Lower leg skin (tissue), 4 donors: ENCODE data around the gene RNF6. TPM values are rescaled to one million over a fixed set of nuclear protein-coding genes. Genes with fewer than 3 reads are reported as not detected.
"Not testable (repeated sequence)": the region's sequence is repeated elsewhere in the genome, so short reads cannot be mapped to it uniquely, and the experiment has no call there.

Source experiments
- DNase-seq, 2 donors: peaks; one replicate each; pipeline ENCODE4 v3.0.0-alpha.2; 2019; ENCODE audit warnings: low spot score in 2 of 2
- H3K4me3 ChIP-seq: fragments of 200-600 bp; sonication (generic); 2 replicates; pipeline ENCODE4 v1.5.1; 2017; ENCODE audit warnings: mild to moderate bottlenecking, low read depth; ENCODE audit not compliant: poor library complexity, severe bottlenecking
- POLR2A ChIP-seq, 2 donors: fragments of 450-650 bp; IDR thresholded peaks; one replicate each; pipeline ENCODE4 v1.6.1; 2016 to 2017; ENCODE audit warnings: antibody characterized with exemption in 2 of 2, mild to moderate bottlenecking in 1 of 2, moderate library complexity in 1 of 2
- whole genome bisulfite sequencing, 2 donors: methylation state at CpG; one replicate each; pipeline ENCODE4 v1.1.5; 2018; 5-methylcytosine and 5-hydroxymethylcytosine counted together
- intact Hi-C: fragments of 100-400 bp; cut with DNase I; formaldehyde crosslinking; loops from one replicate; pipeline ENCODE4 v1.15.0; 2023; ENCODE audit warnings: low total_unique reads
- total RNA-seq, 4 donors: library from RNA; depleted of rRNA; stranded (reverse); fragments of >200 nt; gene quantifications; one replicate each; pipeline ENCODE4 v1.1.0, GENCODE V29; 2016
- TF ChIP-seq, protein P1 (sequence below), 3 donors: fragments of 450-650 bp; IDR thresholded peaks; one replicate each; pipeline ENCODE4 v1.5.1; 2016; ENCODE audit warnings: antibody characterized with exemption in 3 of 3, mild to moderate bottlenecking in 3 of 3, moderate library complexity in 2 of 3

The RNF6 gene
- total RNA-seq, 4 donors from 2014 or later, result 24.3 to 30.3 (median 26.1) TPM

DNA sequence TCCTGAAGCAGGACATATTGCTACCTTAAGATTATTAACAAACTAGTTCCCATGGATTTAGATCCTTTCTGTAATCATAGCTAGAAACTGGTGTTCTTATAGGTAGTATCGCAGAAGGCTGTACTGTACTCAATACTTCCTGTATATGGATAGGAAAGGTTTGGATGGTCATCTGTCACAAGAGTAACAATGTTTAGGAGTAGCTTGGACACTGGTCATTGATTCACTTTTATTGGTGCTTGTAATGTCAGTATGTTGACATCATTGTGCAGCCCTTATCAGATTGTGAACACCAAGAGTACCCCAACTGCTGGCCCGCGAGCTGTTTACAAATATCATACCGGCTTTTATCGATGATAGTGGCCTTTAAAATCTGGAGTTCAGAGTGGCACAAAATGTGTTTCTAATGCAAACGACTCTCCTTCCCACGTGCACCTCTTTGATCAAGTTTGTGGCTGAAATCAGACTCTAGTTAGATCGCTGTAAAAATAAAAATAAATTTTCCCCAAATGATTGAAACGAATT lies 31.2 kb upstream of the RNF6 start:
- intact Hi-C loops, result no loop called here
- H3K4me3 ChIP-seq, result no peak overlapping the region
- TF ChIP-seq, protein P1, sequence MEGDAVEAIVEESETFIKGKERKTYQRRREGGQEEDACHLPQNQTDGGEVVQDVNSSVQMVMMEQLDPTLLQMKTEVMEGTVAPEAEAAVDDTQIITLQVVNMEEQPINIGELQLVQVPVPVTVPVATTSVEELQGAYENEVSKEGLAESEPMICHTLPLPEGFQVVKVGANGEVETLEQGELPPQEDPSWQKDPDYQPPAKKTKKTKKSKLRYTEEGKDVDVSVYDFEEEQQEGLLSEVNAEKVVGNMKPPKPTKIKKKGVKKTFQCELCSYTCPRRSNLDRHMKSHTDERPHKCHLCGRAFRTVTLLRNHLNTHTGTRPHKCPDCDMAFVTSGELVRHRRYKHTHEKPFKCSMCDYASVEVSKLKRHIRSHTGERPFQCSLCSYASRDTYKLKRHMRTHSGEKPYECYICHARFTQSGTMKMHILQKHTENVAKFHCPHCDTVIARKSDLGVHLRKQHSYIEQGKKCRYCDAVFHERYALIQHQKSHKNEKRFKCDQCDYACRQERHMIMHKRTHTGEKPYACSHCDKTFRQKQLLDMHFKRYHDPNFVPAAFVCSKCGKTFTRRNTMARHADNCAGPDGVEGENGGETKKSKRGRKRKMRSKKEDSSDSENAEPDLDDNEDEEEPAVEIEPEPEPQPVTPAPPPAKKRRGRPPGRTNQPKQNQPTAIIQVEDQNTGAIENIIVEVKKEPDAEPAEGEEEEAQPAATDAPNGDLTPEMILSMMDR (IDR thresholded peaks at IDR 0.05), result no peak
- TF ChIP-seq POLR2A (IDR thresholded peaks at IDR 0.05), result no peak
- DNase-seq, result no peak
- 42 to 44% methylated on average over 9 of the region's 9 CpGs for WGBS, 2 donors

DNA sequence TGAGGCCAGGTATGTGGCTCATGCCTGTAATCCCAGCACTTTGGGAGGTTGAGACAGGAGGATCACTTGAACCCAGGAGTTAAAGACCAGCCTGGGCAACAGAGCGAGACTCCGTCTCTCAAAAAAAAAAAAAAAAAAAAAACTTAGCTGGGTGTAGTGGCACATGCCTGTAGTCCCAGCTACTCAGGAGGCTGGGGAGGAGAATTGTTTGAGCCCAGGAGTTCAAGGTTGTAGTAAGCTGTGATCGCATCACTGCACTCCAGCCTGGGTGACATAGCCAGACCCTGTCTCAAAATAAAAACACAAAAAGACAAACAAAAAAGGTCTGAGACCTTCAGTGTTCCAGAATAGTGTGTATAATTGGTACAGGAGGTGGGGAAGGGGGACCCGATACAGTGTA lies 29.9 kb upstream of the RNF6 start:
- DNase-seq, intact Hi-C loops, H3K4me3 ChIP-seq: not testable (repeated sequence)
- 80 to 95% methylated on average over 4 of the region's 4 CpGs for WGBS, 2 donors

GRCh38 chr13:26249551-26249950 lies 27.4 kb upstream of the RNF6 start:
- no peak for TF ChIP-seq POLR2A (IDR thresholded peaks at IDR 0.05)
- TF ChIP-seq, protein P1 (IDR thresholded peaks at IDR 0.05), result no peak
- H3K4me3 ChIP-seq, result no peak overlapping the region
- no peak for DNase-seq
- intact Hi-C loops, result no loop called here

- WGBS, 2 donors, result 47 to 60% methylated on average over 3 of the region's 3 CpGs
- no peak for TF ChIP-seq POLR2A (IDR thresholded peaks at IDR 0.05)
- TF ChIP-seq, protein P1 (IDR thresholded peaks at IDR 0.05), result no peak
- DNase-seq, result no peak
- no peak overlapping the region for H3K4me3 ChIP-seq
- intact Hi-C loops, result no loop called here
Observed at GRCh38 chr13:26247608-26248007, 25.5 kb upstream of the RNF6 start.

DNA sequence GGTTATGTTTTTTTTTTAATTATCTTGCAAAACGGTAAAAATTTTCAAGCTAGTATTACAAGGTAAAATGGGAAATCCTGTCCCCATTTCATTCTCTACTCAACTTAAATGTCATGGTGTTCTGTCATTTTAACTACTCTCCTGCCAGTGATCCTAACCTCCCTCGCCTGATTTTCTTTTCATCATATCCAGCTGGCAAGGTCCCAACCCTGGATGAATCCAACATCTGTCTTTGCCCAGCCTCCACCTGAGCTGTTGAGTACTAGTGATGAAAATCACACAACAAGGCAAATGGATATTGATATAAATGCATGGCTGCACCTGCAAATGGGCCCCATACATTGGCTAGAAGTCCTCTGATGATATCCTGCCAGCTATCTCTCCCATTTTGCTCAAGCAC lies 24.9 kb upstream of the RNF6 start:
- intact Hi-C loops, result no loop called here
- 44 to 45% methylated on average over 2 of the region's 2 CpGs for WGBS, 2 donors
- no peak for TF ChIP-seq POLR2A (IDR thresholded peaks at IDR 0.05)
- TF ChIP-seq, protein P1 (IDR thresholded peaks at IDR 0.05), result no peak
- DNase-seq, result no peak
- no peak overlapping the region for H3K4me3 ChIP-seq

DNA sequence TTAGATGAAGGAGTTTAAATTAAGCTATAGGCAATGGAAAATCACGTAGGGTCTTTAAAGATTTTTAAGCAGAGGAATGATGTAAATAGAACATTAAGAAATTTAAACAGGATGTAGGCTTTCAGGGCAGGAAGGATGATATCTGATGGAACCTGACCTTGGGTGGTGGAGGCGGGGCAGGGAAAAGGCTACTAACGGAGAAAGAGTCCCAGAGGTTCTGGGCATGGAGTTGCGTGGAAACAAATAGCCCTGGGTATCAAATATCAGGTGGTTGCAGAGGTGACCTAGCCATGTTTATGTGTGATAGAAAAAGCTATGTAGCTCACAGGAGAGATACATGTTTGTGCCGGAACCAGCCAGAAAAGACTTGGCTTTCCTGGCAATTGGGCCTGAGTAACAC lies 24.0 kb upstream of the RNF6 start:
- intact Hi-C loops, result no loop called here
- WGBS, 2 donors, result 77 to 78% methylated on average over 5 of the region's 5 CpGs
- no peak overlapping the region for H3K4me3 ChIP-seq
- TF ChIP-seq POLR2A (IDR thresholded peaks at IDR 0.05), result no peak
- TF ChIP-seq, protein P1 (IDR thresholded peaks at IDR 0.05), result no peak
- DNase-seq, result no peak
